SK-N-SH treated with all-trans-retinoic acid at 6 μM for 48 hours (cell line): Measurements from ENCODE around the gene LCA5.

Experiments
- BACH2 ChIP-seq: fragments of 250-450 bp; sonication (Bioruptor Pico); IDR thresholded peaks from 2 replicates; pipeline ENCODE4 v1.9.0; 2021; ENCODE audit warnings: mild to moderate bottlenecking, borderline replicate concordance
- GLIS3 ChIP-seq: fragments of 250-450 bp; sonication (Bioruptor Pico); IDR thresholded peaks from 2 replicates; pipeline ENCODE4 v1.5.0; 2020; ENCODE audit warnings: mild to moderate bottlenecking, moderate library complexity
- OSR1 ChIP-seq: fragments of 250-450 bp; sonication (Bioruptor Pico); IDR thresholded peaks from 2 replicates; pipeline ENCODE4 v1.8.0; 2022; ENCODE audit warnings: moderate library complexity, mild to moderate bottlenecking, inconsistent platforms
- RARB ChIP-seq: fragments of 250-450 bp; sonication (Bioruptor Pico); IDR thresholded peaks from 2 replicates; pipeline ENCODE4 v1.8.0; 2021; ENCODE audit warnings: mild to moderate bottlenecking, moderate library complexity
- ZNF70 ChIP-seq: fragments of 450-650 bp; formaldehyde crosslinking; IDR thresholded peaks from 2 replicates; pipeline ENCODE4 v1.5.0; 2020; ENCODE audit warnings: mild to moderate bottlenecking, moderate library complexity
- TF ChIP-seq, protein P1 (sequence below): fragments of 250-450 bp; sonication (Bioruptor Pico); IDR thresholded peaks from 2 replicates; pipeline ENCODE4 v1.5.1; 2020; ENCODE audit warnings: low read depth, mild to moderate bottlenecking, moderate library complexity

GRCh38 chr6:79584332-79584731, 47.1 kb upstream of the LCA5 start:
- TF ChIP-seq GLIS3 (CRISPR knock-in tag) (no peak), OSR1 (CRISPR knock-in tag) (no peak), ZNF70 (no peak), BACH2 (CRISPR knock-in tag) (no peak), RARB (no peak)
- TF ChIP-seq, protein P1, sequence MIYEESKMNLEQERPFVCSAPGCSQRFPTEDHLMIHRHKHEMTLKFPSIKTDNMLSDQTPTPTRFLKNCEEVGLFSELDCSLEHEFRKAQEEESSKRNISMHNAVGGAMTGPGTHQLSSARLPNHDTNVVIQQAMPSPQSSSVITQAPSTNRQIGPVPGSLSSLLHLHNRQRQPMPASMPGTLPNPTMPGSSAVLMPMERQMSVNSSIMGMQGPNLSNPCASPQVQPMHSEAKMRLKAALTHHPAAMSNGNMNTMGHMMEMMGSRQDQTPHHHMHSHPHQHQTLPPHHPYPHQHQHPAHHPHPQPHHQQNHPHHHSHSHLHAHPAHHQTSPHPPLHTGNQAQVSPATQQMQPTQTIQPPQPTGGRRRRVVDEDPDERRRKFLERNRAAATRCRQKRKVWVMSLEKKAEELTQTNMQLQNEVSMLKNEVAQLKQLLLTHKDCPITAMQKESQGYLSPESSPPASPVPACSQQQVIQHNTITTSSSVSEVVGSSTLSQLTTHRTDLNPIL (CRISPR knock-in tag): no peak
